Measurements from ENCODE around the gene MBOAT2. TPM values are rescaled to one million over a fixed set of nuclear protein-coding genes. Genes with fewer than 3 reads are reported as not detected.

MBOAT2 gene
- total RNA-seq, 1 experiment from 2014 or later, result 16.8 TPM

- ChIA-PET POLR2A (no interaction called here), CTCF (no interaction called here), RAD21 (ENCODE audit: low non-redundant PET in 1 of 2, low total read pairs in 2 of 2, uncharacterized antibody in 2 of 2, unreplicated experiment in 2 of 2) (no interaction called here)
- Histone ChIP-seq H3K79me2 (ENCODE audit: insufficient read depth, low read length) (no peaks in the 10 kb centered on the region), H4K20me1 (ENCODE audit: insufficient read depth) (no peaks in the 10 kb centered on the region), H3K9ac (ENCODE audit: low read length) (no peak overlapping the region), H3K4me3 (replicated peaks in 1 of 2; ENCODE audit: low read depth in 1 of 2, low read length in 2 of 2) (no peak overlapping the region), H3K27me3 (ENCODE audit: insufficient read depth, low read length) (no peaks in the 10 kb centered on the region), H3K4me1 (ENCODE audit: control insufficient read depth in 1 of 2, insufficient read depth in 2 of 2, low read length in 2 of 2) (0 out of 4 replicates have a peak, but pooled peaks cover 0 to 4% of the 10 kb centered on the region in 2 experiments), H3K27ac (ENCODE audit: low read depth, low read length) (no peak overlapping the region), H3K9me3 (ENCODE audit: control insufficient read depth in 1 of 2, insufficient read depth in 1 of 2, low read depth in 1 of 2, low read length in 2 of 2) (no peaks in the 10 kb centered on the region), H3K36me3 (ENCODE audit: control insufficient read depth in 1 of 2, insufficient read depth in 2 of 2, low read length in 2 of 2) (no peaks in the 10 kb centered on the region), H3K4me2 (ENCODE audit: low read length) (no peak overlapping the region), H2AFZ (ENCODE audit: low read depth, low read length, poor library complexity, severe bottlenecking) (no peak overlapping the region), H3K9me2 (ENCODE audit: insufficient read depth) (no peaks in the 10 kb centered on the region)
- BruUV-seq (replicated peaks), result no TSS peak
- DNase-seq (ENCODE audit: low read depth, low spot score) (no peak), ATAC-seq (no peak)
- intact Hi-C loops (cut with micrococcal nuclease), result no loop called here
- TF ChIP-seq RAD21 (IDR thresholded peaks at IDR 0.05; ENCODE audit: low read depth) (no peak), MAX (IDR thresholded peaks at IDR 0.05) (no peak), ZBTB33 (IDR thresholded peaks at IDR 0.05; ENCODE audit: extremely low read depth, insufficient replicate concordance, low read length) (no peak), CBX3 (IDR thresholded peaks at IDR 0.05; ENCODE audit: low read depth) (no peak), EZH2phosphoT487 (IDR thresholded peaks at IDR 0.05; ENCODE audit: borderline replicate concordance) (no peak), EZH2 (IDR thresholded peaks at IDR 0.05) (no peak), CTCF (IDR thresholded peaks at IDR 0.05 in 2 of 3, conservative IDR thresholded peaks at IDR 0.05 in 1 of 3; ENCODE audit: borderline replicate concordance in 1 of 3, insufficient read depth in 1 of 3, low read depth in 2 of 3, low read length in 2 of 3) (no peak), SRF (IDR thresholded peaks at IDR 0.05; ENCODE audit: low read depth) (no peak), ZNF274 (IDR thresholded peaks at IDR 0.05; ENCODE audit: low read depth, low read length) (no peak), SIN3A (IDR thresholded peaks at IDR 0.05; ENCODE audit: low read depth) (no peak), REST (IDR thresholded peaks at IDR 0.05; ENCODE audit: low read depth) (no peak), POLR2AphosphoS5 (IDR thresholded peaks at IDR 0.05; ENCODE audit: low read depth, low read length) (no peak), FOSL1 (IDR thresholded peaks at IDR 0.05; ENCODE audit: low read depth) (no peak), POLR2A (IDR thresholded peaks at IDR 0.05; ENCODE audit: borderline replicate concordance, extremely low read depth, insufficient read depth, insufficient read length) (no peak), EGR1 (IDR thresholded peaks at IDR 0.05; ENCODE audit: low read depth) (no peak), YY1 (IDR thresholded peaks at IDR 0.05; ENCODE audit: extremely low read depth, insufficient replicate concordance, low read depth, low read length) (no peak), JUND (IDR thresholded peaks at IDR 0.05) (no peak)
These were observed 147.3 kb downstream of the MBOAT2 start for GRCh38 chr2:8856176-8856575.

Data from HCT116 (cell line).